SW480 (cell line): Measurements from ENCODE around the gene TREM2.
"Not testable (repeated sequence)": the region's sequence is repeated elsewhere in the genome, so short reads cannot be mapped to it uniquely, and the experiment has no call there.

Experiments used
- DNase-seq: peaks from one replicate; pipeline ENCODE4 v3.0.0-alpha.2; 2016; ENCODE audit warnings: low spot score

TREM2 gene

DNA sequence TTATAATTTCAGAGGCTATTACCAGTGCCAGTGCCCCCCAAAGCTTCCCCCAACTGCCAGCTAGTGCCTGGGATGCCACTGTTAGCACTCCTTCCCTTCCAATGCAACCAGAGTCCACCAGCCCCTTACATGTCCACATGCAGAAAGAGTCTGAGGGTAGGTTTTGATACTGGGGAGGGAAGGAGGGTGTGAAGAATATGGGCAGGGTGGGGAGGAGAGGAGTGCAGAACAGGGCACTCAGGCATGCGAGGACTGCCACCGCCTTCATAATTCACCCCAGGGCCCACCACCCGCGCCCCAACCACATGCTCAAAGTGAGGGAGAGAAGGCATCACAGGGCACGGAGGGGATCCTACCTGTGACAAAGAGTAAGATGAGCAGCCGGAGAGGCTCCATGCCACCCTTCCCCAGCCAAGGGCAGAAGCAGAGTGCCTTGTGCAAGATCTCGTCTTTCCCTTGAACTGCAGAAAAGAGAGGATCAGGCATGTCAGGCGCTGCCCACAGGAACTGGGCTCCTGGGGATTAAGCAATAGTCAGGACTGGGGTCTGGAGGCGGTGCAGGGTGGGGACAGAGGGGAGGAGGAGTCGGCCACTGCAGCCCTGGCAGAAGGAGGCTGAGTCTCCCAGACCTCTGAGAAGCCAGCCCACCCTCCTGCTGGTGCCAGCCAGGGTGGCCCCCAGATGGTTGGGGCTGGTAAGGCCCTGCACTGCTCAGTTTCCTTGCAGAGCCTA, at the start of gene TREM2:
Gene TREM2, minus strand, starts transcription at position 430 of the 732 bp plus-strand sequence. Its CDS starts 34 bp downstream, at position 396.
- no peak for DNase-seq

DNA sequence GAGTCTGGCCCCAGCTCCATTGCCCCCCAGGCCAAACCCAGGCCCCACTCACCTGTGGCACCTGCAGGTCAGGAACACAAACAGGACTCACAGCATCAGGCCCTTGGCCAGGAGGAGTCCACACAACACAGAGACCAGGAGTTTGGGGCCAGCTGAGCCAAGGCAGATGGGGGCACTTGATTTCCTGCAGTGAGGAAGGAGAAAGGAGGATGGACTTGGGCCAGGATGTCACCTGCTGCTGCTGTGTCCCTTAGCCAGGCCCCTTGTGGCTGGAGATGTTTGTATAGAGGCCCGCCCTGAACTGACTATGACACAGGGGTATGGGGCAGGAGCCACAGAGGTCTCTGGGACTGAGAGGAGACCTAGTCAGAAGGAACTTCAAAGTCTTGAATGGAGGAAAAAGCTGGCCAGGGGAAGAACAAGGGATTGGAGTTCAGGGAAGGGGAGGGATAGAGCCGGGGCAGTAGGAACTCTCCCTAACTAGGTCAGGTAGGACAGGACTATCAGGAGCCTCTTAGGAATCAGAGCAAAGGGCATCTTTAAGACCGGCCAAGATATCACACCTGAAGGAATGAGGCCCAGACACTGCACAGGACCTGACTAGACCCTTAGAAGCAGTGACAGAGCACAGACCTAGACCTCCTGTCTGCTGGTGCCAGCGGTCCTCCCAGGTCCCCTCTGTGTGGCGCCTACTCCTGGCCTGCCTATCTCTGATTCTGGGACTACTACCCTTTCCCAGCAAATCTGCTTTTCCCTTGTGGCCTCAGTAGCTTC, 46.8 kb upstream of the TREM2 start:
- DNase-seq: no peak

DNA sequence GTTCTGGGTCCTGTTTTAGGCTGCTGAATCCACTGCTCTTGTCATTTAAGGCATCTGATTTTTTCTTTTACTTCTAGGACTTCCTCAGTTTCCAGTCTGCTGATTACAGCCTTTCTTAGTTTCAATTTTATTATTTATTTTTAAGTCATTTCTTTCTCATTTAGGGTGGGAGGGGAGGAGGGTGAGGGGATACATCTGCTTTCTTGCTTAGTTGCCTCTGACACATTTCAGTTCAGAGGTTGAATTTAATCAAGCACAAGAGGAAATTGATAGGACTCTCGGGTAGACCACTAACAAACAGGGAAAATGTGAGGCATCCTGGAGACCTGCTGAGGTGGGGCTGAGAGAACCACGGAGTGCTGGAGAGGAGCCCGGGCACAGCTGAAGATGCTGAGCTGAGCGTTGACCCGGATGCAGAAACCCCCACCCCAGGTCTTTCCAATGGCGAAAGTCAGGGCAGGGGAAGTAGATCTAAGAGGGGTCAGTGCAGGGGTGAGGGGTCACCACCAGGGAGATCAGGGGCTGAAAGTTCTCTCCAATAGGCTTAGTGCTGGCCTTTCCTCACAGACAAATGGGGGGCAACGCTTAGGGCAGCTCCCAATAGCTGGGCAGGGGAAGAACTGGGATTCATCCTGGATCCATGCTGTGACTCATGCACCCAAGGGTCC, 45.7 kb upstream of the TREM2 start:
- no peak for DNase-seq

DNA sequence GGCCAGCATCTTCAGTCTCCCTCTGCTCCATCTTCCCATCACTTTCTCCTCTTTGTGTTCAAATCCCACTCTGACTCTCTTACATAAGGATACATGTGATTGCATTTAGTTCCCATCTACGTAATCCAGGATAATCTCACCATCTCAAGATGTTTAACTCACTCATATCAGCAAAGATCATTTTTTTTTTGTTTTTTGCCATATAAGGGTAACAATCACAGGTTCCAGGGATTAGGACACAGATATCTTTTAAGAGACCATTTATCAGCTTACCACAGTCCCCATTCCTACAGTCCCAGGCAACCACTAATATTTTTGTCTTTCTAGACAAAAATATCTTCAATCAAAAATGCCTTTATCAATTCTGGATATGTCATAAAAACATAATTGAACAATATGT, 41.2 kb upstream of the TREM2 start:
- DNase-seq: no peak

DNA sequence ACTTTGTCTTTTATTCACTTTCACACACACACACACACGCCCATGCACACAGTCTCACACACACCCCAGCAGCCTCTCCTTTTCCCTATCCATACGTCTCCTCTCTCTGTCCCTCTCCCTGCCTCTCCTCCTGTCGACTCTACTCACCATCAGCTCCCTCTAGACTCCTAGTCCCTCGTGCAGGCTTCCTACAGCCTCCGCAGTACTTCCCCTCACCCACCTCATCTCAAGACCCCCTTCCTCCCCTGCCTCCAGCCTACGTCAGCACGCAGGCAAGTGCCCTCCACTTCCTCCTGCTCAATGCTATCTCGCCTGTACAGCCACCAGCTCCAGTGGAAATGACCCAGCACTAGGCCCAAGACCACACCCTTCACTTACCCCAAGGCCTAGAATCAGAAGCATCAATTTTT, 38.9 kb upstream of the TREM2 start:
- no peak for DNase-seq

DNA sequence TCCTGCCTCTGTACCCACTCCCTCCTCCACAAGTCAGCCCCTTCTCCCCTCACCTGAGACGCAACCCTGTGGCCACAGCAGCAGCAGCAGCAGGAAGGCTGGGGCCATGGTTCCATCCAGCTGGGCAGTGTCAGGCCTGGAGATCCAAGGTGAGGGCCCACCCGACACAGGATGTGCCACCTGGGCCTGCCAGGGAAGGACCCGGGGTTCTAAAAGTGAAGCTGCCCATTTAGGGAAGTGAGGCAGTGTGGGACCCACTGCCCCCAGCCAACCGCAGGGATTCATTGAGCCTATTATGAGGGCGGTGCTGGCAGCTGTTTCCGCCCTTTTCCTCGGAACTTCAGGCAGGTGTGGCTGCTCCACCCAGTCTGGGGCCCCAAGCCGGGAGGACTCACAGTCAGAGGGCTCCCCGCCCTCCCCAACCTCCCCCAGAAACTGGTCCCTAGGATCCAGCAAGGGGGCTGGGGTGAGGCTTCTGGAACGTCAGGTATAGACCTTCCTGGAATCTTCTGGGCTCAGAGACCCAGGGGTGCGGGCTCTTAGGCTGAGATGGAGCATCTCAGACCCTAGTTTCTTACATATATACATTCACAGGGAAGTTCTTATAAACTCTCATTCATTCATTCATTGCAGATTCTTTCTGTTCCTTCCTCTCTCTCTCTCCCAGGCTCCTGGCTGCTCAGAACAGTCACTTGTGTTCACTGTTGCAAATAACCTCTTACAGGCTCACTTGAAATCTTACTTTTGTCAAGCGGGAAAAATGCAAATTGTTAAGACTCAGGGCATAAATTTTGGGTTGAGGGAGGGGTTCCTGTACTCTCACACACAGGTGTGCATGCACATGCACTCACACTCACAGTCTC, 38.2 kb upstream of the TREM2 start, which contains the start of gene TREML2:
Gene TREML2, minus strand, starts transcription at position 249 of the 863 bp plus-strand sequence. Its CDS starts 141 bp downstream, at position 108.
- peak; percentile 33 for DNase-seq

DNA sequence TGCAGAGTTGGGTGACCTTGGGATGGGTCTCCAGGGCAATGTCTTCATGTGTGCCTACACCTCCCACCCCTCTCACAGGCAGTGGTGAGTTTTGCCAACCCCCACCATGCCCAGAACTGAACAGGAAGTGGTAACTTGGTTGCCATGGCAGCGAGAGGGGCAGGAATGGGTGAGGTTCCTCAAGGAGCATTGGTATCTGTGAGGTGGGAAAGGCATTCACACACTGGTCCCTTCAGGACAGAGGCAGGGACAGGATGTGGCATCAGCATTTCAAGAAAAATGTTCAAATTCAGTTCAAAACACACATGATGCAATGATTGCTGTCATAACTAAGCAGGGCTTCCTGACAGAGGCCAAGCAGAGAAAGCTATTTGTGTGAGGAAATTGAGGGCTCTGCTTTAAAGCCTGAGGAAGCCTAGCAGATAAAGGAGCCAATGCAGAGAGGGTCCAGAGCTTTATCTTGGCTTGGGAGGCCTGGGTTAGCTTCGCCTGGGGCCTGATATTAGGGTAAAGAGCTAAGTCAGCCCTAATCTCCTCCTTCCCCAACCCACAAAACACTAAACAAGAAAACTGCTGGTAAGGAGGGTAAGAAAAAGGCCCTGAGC, 37.5 kb upstream of the TREM2 start:
- DNase-seq: peak; percentile 30

DNA sequence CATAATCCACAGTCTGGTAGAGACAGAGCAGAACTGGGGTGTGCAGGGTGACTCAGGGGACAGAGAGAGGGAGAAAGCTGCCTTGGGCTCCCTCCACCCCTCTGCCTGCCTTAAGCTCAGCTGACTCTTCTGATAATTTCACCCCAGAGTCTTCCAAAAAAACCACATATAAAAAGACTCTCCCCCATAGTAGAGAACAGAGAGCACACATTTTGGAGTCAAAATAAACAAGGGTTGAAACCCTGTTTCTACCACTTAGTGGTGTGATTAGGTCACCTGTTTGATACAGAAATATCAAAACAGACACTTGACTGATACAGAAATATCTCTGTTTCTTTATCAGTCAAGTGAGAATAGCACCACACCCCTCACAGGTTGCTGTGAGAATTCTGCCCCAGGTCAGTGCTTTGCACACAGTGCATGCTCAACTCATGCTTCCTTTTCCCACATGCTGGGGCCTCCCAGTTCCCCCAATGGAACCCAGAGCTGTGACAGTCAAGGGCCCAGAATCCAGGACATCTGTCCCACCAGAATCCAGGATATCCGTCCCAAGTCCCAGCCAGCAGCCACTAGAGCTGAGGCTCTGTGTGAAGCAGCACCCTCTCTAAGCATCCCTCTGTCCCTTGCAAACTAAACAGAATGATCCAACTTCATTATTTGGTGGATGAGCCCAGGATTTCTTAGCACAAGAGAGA, 36.8 kb upstream of the TREM2 start:
- DNase-seq: no peak

DNA sequence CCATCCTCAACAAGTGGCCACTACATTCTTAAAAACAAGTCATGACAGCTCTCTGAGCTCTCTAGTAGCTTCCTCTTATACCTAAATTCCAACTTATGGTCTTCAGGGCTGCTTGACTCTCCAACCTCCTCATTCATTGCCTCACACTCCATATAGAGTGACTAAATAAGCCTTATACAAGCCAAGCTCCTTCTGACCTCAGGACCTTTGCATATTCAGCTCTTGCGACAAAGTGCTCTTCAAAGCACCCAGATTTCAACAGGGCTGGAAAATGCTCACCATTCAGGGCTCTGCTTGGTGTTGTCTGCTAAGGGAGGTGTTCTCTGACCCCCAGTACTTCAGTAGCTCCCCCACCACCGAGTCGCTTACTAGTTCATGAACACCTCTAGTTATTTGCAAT, 34.3 kb upstream of the TREM2 start:
- DNase-seq: no peak

DNA sequence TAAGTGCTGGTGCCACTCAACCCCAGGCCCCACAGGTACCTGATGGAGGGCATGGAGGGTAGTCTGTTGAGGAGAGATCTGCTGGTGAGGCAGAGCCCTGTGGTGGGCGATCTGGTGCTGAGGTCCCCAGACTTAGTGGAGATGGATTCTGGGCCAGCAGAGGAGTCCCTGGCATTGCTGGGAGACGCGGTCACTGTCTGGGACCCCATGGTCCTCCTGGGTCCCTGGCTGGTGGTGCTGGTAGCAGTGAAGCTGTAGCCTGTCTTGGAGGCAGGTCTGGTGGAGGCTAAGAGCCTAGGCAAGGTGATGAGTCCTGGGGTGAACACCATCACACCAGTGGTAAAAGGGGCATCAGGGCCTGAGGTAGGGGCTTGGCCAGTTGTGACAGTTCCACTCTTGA, 31.5 kb upstream of the TREM2 start:
- DNase-seq: no peak

DNA sequence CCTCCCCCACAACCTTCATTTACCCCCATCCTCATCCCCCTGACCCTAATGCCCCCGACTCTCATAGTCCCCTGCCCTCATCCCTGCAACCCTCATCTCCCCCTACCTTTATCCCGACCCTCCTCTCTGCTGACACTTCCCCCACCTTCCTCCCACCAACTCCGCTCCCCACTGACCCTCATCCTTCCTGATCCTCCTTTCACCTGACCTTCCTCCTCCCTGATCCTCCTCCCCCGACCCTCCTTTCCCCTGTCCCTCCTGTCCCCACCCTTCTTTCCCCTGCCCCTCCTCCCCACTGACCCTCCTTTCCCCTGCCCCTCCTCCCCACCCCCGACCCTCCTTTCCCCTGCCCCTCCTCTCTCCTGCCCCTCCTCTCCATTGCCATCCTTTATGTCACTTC, 31.0 kb upstream of the TREM2 start:
- no peak for DNase-seq

DNA sequence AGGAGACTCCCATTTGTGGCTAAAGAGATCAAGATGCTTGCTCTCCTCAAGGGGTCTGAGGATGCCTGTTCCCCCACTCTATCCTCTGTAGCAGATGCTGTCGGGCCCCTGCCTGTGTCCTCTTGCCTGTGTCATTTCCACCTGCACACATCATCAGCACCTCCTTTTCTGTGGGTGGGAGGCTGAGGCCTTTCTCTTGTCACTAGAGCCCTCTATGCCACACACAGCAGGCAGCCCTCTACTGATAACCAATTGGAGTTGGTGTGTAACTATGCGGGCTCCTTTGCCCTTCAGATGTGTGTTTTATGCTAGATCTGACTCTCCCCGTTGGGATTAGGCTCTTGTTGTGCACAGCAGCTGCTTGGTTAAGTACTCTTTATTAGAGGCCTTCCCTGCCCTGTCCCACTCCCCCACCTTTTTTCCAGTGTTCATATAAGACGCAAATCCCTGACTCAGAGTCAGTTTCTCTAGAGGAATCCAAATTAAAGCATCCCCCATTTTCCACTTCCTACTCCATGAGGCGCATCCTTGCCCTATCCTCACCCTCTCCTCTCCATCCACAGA, 30.3 kb upstream of the TREM2 start:
- DNase-seq: no peak

DNA sequence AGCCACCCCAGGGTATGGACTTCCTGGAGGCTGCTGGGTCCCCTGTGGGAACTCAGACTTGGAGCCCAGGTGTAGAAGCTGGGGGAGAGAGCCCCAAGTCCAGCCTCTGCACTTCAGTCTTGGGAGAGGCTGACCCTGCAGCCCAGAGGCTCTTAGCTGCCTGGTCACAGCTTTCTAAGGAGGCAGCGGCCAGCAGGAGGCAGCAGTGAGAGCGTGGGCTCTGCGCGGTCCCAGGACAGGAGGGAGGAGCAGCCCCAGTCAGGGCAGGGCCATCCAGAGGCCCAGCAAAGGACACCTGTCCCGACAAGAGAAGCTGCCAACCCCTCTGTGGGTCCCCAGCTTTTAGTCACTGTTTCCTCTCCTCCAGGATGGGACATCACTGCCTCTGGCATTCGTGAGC, 28.7 kb upstream of the TREM2 start:
- DNase-seq: no peak

DNA sequence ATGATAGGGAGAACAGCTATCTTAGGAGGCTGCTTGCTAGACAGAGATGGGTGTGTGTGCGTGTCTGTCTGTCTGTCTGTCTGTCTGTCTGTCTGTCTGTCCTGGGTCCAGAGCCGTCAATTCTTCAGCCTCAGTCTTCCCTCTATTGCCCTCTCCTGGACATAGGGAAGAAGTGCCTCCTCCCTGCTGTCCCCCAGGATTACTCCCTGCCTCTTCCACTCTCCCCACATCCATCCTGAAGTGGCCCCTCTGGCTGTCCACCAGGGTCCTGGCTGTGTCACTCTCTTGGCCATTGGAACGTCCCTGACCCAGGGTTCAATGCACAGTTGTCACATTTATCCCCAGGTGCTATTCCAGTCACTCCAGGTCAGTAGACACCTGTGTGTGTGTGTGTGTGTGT, 27.9 kb upstream of the TREM2 start:
- no peak for DNase-seq

DNA sequence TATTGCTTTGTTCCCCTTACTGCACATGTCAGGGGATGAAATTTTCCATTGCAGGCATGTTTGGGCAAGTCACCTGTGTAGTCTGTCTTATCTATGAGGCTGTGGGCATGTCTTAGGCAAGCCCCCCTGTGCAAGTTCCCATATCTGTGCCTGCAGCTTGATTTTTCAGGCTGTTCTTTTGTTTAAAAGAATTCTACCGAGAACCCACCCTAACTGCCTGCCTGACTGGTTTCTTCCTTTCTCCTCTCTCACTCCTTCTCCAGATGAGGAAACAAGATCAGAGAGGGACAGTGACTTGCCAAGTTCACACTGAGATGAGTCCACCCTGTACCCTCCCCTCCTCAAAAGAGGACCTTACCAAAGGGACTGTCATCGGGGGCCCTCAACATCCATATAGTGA, 27.1 kb upstream of the TREM2 start:
- no peak for DNase-seq

DNA sequence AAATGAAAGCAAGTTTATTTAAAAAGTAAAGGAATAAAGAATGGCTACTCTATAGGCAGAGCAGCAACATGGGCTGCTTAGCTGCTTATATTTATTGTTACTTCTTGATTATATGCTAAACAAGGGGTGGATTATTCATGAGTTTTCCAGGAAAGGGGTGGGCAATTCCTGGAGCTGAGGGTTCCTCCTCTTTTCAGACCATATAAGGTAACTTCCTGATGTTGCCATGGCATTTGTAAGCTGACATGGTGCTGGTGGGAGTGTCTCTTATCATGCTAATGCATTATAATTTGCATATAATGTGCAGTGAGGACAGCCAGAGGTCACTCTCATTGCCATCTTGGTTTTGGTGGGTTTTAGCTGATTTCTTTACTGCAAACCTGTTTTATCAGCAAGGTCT, 26.1 kb upstream of the TREM2 start:
- DNase-seq: not testable (repeated sequence)

DNA sequence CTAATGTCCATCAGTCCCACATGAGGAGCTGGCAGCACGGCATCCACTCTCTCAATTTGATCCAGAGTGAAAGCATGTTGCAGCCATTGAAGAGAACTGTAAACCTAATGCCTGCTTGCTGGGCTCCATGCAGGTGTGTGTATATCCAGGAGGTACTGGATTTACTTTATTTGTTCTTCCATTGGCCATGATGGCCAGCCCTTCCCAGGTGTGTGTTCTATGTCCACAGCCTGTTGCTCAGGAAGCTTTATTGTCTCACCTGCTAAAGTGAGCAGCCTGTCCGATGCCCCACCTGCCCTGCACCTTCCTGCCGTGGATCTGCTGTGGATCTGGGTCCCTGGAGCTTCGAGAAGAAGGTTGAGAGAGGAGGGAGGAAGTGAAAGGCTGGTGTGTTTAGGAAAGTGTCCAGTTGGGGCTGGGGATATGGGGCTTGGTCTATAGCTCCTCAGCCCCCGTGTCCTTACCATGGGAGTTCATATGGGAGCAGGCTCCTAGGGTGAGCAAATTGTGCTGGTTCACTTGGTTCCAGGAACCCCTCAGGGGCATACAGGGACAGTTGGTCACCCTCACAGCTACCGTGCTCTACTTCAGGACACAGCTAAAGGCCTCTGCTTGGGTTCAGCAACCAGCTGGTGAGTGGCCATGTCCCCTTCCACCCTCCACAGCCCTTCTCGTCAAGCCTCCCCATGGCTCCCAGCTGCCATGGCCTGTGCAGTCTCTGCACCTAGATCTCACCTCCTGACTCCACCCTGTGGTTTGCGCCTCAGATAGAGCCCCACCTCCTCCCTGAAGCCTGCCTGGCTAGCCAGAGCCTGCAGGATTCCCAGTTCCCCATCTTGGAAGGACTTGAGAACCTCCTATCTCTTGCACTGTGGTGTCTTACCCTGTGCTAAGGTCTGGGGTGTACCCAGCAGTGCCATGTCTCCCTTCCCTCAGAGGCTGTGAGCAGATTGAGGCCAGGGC, 25.3 kb upstream of the TREM2 start:
- no peak for DNase-seq

DNA sequence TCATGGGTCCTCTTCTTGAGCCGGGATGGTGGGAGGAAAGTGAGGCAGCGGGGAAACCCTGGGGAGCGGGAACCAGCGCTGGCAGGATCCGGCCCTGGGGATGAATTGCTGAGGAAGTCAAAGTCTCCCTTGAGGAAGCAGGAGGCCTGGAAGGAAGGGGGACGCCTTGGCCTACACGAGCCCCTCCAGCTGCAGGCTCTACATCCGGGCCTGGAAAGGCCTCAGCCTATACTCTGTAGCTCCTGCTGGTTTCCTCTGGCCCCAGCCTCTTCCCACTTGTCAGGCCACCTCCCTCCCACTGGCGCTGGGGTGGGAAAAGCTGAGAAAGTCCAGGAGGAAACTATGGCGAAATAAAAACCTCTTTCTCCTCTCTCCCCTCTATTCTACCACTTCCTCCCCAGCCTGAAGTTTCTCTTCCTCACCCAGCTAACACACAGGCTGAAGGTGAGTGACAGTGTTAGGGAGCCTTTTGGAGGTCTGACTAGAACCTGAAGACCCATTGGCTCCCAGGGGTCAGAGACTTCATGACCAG, 23.2 kb upstream of the TREM2 start:
- no peak for DNase-seq

DNA sequence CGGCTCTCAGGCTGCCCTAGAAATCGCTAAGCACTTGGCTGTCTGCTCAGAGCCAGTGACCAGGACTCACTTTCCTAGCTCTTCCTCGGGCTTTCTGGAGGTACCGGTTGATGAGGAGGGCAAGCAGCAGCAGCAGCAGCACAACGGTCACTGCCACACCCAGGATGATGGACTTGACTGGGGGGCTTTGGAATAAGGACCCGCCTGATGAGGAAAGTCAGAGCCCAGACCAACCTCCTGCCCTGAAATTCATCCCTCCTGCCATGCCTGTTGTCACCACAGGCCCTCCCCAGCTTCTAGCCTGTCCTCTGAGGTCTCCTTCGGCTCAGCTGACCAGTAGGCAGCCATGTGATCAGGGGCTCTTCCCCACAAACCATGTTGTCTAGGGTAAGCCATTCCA, 21.8 kb upstream of the TREM2 start:
- DNase-seq: no peak
